ENCODE measurements around the gene PZP. TPM values are rescaled to one million over a fixed set of nuclear protein-coding genes. Genes with fewer than 3 reads are reported as not detected.
"Not testable (repeated sequence)": the region's sequence is repeated elsewhere in the genome, so short reads cannot be mapped to it uniquely, and the experiment has no call there.

PZP gene
- total and polyA plus RNA-seq, 8 donors: 0.03 to 0.38 (median 0.05) TPM; not detected in 5

GRCh38 chr12:9223830-9224229, 15.6 kb upstream of the PZP start:
- no peaks in the 10 kb centered on the region for H3K9me3 ChIP-seq
- no peak overlapping the region for H3K4me3 ChIP-seq
- no peaks in the 10 kb centered on the region for H3K36me3 ChIP-seq
- H3K4me1 ChIP-seq: peaks cover 0 to 7% (median 0%) of the 10 kb centered on the region in 3 donors
- DNase-seq (no peak), FAIRE-seq (no peak), ATAC-seq (no peak)
- no peaks in the 10 kb centered on the region for H3K27me3 ChIP-seq
- no peak for TF ChIP-seq CTCF (IDR thresholded peaks at IDR 0.05)
- WGBS, 2 donors: 84 to 90% methylated on average over 2 of the region's 2 CpGs
- intact Hi-C loops (cut with DNase I): no loop called here
- H3K27ac ChIP-seq: no peak overlapping the region

GRCh38 chr12:9221483-9221882, 13.3 kb upstream of the PZP start:
- no peak for TF ChIP-seq CTCF (IDR thresholded peaks at IDR 0.05)
- intact Hi-C loops (cut with DNase I): no loop called here
- DNase-seq (no peak), ATAC-seq (peak in 2 of 4 donors; percentile 45 to 80), FAIRE-seq (peak; percentile 54)
- Histone ChIP-seq H3K36me3 (no peaks in the 10 kb centered on the region), H3K4me3 (no peak overlapping the region), H3K9me3 (no peaks in the 10 kb centered on the region), H3K27ac (no peak overlapping the region), H3K27me3 (no peaks in the 10 kb centered on the region), H3K4me1 (peaks cover 0 to 7% (median 0%) of the 10 kb centered on the region in 3 donors)
- WGBS, 2 donors: 0 to 10% methylated on average over 1 of the region's 1 CpG

- H3K27ac ChIP-seq; H3K9me3 ChIP-seq; ATAC-seq; H3K4me1 ChIP-seq; DNase-seq; H3K27me3 ChIP-seq; H3K4me3 ChIP-seq; FAIRE-seq; H3K36me3 ChIP-seq; intact Hi-C loops (cut with DNase I): not testable (repeated sequence)
- WGBS, 2 donors: 79 to 80% methylated on average over 9 of the region's 9 CpGs
Measured at GRCh38 chr12:9221011-9221410, 12.8 kb upstream of the PZP start.

- H3K27ac ChIP-seq: no peak overlapping the region
- no peaks in the 10 kb centered on the region for H3K4me1 ChIP-seq
- WGBS, 2 donors: 76 to 78% methylated on average over 2 of the region's 2 CpGs
- no peaks in the 10 kb centered on the region for H3K27me3 ChIP-seq
- H3K9me3 ChIP-seq: no peaks in the 10 kb centered on the region
- ATAC-seq (no peak), FAIRE-seq (no peak), DNase-seq (no peak)
- intact Hi-C loops (cut with DNase I): no loop called here
- H3K36me3 ChIP-seq: no peaks in the 10 kb centered on the region
- no peak overlapping the region for H3K4me3 ChIP-seq
- TF ChIP-seq CTCF (IDR thresholded peaks at IDR 0.05): no peak
Measured at GRCh38 chr12:9214534-9214933, 6.3 kb upstream of the PZP start.

- Histone ChIP-seq H3K27me3 (no peaks in the 10 kb centered on the region), H3K27ac (no peak overlapping the region), H3K9me3 (no peaks in the 10 kb centered on the region), H3K4me1 (no peaks in the 10 kb centered on the region), H3K4me3 (no peak overlapping the region), H3K36me3 (no peaks in the 10 kb centered on the region)
- ATAC-seq (no peak), FAIRE-seq (no peak), DNase-seq (no peak)
- TF ChIP-seq CTCF (IDR thresholded peaks at IDR 0.05): no peak
- 91 to 94% methylated on average over 1 of the region's 1 CpG for WGBS, 2 donors
- intact Hi-C loops (cut with DNase I): no loop called here
Measured at GRCh38 chr12:9211687-9212086, 3.5 kb upstream of the PZP start.

All from pancreas (tissue), 10 donors.